HG03095 (cell line): ENCODE results near the gene ETFBKMT.
"Not testable (repeated sequence)": the region's sequence is repeated elsewhere in the genome, so short reads cannot be mapped to it uniquely, and the experiment has no call there.

Experiments used
- ATAC-seq: cut with Tn5 transposase; IDR thresholded peaks from one replicate; pipeline ENCODE4 v1.9.1; 2021; ENCODE audit warnings: moderate library complexity; ENCODE audit not compliant: unreplicated experiment

Gene ETFBKMT

GRCh38 chr12:31655208-31655607 lies 4.3 kb upstream of the ETFBKMT start:
- no peak for ATAC-seq

GRCh38 chr12:31655792-31656191 lies 3.7 kb upstream of the ETFBKMT start:
- ATAC-seq: no peak

GRCh38 chr12:31658471-31659086 lies 909 bp upstream of the ETFBKMT start:
- no peak for ATAC-seq

GRCh38 chr12:31662176-31662849 lies 2.8 kb downstream of the ETFBKMT start:
- no peak for ATAC-seq

- no peak for ATAC-seq
Measured at GRCh38 chr12:31663576-31663975, 4.1 kb downstream of the ETFBKMT start.

GRCh38 chr12:31664038-31664437 lies 4.5 kb downstream of the ETFBKMT start:
- no peak for ATAC-seq

DNA sequence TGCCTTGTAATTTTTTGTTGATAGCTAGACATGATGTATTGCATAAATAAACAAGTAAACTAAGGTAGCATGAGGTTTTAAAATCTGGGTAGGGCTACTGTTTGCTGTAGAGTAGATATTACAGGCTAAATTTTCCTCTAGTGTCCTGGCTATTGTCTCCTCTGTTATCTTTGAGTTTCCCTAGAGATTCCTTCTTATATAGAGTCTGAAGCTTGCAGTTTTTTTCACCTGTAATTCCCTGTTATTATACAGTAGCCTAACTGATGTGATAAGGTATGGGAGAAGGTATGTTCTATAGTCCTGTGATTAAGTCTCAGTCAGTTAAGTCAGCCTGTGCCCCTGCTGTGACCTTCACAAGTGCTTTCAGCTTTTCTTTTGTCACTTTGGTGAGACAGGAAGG lies 9.5 kb downstream of the ETFBKMT start:
- ATAC-seq: no peak

GRCh38 chr12:31669582-31669981 lies 10.1 kb downstream of the ETFBKMT start:
- not testable (repeated sequence) for ATAC-seq

DNA sequence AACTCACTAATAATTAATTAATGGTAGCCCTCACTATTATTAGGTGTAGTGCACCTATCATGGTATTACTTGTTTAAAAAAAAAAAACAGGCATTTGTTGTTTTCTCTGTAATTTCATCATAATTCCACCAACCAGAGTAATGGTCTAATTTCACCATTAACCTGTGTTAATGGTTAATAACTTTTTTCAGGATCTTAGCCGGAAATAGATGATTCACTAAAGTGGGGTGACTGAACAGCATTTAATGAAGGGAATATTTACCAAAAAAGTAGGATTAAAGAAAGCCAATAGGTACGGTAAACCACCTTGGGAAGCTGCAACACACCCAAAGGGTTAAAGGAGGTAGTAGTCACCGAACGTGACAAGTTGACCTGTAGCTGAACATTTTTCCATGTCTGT lies 13.0 kb downstream of the ETFBKMT start:
- ATAC-seq: no peak

DNA sequence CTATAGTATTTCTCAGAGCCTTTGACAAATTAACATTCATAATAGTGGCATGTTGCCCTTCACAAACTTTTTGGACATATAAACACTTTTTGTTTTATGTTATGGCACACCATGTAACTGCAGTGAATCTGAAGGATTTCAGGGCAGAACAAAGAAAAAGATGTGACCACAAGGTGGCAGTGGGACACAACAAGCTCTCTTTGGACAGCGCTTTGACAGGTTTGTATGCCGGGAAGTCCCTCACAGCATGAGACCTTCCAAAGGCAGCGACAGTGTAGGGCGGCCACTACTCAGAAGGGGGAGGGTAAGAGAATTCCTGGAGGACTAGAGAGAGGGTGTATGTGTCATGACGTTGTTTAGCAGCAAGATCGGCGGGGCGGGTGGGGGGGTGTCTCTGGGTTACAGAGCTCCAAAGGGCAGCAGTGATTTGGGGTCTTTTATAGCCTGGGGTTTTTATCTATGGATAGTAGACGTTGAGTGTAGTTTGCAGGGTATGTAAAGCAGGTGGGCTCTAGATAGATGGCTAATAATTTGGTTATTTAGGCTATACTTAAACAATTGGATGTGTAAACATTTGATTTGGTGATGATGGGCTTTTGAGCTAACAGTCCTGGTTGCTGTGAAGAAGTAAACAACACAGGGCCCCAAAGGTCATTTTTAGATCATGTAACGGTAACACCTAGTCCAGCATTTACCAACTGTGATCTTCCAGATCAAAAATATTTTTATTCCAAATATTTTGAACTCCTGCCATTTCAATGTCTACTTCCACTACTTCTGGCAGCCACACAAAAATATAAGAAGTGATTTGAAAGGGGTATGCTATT lies 22.9 kb downstream of the ETFBKMT start:
- ATAC-seq: peak; percentile 84

DNA sequence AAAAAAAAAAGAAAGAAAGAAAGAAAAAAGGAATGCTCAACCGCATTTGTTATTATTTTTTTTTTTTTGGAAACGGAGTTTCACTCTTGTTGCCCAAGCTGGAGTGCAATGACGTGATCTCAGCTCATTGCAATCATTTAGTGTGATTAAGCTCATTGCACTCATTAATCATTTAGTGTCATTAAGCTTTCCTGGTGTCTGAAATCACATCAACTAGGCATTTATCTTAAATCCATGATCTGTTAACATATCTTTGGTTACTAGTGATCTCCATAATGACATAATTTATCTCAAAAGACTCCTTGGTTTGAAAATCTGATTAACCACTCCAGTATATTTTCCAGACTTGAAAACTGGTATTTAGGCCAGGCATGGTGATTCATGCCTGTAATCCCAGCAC lies 26.3 kb downstream of the ETFBKMT start:
- no peak for ATAC-seq

DNA sequence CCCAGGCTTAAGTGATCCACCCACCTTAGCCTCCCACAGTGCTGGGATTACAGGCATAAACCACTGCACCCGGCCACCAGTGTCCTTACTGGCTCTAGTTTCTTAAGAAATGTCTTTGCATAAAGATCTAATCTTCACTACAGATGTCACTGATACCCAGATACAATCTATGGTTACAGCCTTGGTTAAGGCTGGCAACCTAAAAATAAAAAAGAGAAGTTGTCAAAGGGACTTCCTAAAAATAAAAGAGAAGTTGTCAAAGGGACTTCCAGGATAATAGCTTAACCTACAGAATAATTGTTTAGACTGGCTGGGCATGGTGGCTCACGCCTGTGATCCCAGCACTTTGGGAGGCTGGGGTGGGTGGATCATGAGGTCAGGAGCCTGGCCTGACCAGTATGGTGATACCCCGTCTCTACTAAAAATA lies 27.6 kb downstream of the ETFBKMT start:
- ATAC-seq: no peak

- not testable (repeated sequence) for ATAC-seq
Measured at GRCh38 chr12:31689921-31690320, 30.4 kb downstream of the ETFBKMT start.

GRCh38 chr12:31702047-31702446 lies 42.6 kb downstream of the ETFBKMT start:
- no peak for ATAC-seq

DNA sequence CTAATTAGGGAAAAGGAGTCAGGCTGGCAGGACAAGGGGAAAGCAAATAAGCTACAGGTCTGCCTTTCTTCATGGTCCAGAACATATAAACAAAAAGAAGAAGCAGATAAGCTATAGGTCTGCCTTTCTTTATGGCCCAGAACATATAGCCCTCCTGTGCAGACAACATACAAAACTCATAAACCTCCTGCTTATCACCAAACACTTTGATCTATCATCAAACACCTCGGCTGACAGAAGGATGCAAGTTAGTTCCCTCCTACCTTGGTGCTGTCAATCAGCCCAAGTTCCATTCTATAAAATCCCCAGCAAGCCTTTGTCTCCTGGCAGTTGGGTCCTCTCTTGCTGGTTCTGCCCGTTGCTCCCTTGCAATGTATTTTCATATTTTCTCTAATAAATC lies 46.1 kb downstream of the ETFBKMT start:
- ATAC-seq: no peak

DNA sequence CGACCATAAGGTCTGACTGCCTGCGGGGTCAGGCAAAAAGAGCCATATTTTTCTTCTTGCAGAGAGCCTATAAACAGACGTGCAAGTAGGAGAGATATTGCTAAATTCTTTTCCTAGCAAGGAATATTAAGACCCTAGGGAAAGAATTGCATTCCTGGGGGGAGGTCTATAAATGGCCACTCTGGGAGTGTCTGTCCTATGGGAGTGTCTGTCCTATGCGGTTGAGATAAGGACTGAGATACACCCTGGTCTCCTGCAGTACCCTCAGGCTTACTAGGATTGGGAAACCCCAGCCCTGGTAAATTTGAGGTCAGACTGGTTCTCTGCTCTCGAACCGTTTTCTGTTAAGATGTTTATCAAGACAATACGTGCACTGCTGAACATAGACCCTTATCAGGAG lies 48.6 kb downstream of the ETFBKMT start:
- ATAC-seq: not testable (repeated sequence)

DNA sequence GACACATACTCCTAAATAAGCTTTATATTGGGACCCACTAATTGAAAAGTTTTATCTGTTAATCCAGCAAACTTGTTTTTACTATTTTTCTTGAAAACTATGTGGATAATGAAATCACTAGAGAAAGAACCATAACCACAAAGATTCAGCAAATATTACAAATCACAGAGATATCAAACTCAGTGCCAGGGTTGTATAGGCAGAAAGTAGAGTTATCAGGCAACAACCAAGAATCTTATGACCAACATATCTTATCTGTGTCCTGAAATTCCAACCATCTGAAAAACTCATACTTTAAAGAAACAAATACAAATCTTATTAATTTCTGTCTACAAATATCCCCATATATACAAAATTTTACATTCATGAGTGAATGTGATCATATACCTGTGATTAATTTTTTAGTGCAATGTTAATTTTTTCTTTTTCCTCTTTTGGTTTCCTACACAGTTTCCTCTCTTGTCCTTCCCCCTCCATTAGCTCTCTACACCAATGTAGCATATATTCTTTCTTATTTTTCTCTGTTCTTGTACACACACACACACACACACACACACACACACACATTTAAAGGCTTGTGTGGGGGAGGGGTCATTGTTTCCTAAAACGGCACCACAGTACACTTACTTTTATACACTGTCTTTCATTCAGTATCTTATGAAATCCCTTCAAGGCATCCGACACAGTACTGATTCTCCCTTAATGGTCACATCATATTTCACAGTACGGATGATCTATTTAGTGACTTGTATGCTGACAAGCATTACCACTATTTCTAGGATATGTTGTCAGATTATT lies 50.7 kb downstream of the ETFBKMT start:
- no peak for ATAC-seq

DNA sequence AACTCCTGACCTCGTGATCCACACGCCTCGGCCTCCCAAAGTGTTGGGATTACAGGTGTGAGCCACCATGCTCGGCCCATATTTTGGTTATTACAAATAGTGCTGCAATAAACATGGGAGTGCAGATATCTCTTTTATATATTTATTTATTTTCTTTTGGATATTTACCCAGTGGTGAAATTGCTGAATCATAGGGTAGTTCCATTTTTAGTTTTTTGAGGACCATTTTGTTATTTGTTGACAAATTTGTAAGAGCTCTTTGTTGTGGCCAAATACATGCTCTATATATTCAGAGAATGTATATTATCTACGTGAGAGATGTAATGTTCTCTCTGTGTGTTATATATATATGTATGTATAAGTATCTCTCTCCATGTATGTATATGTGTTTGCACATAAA lies 53.4 kb downstream of the ETFBKMT start:
- ATAC-seq: no peak

DNA sequence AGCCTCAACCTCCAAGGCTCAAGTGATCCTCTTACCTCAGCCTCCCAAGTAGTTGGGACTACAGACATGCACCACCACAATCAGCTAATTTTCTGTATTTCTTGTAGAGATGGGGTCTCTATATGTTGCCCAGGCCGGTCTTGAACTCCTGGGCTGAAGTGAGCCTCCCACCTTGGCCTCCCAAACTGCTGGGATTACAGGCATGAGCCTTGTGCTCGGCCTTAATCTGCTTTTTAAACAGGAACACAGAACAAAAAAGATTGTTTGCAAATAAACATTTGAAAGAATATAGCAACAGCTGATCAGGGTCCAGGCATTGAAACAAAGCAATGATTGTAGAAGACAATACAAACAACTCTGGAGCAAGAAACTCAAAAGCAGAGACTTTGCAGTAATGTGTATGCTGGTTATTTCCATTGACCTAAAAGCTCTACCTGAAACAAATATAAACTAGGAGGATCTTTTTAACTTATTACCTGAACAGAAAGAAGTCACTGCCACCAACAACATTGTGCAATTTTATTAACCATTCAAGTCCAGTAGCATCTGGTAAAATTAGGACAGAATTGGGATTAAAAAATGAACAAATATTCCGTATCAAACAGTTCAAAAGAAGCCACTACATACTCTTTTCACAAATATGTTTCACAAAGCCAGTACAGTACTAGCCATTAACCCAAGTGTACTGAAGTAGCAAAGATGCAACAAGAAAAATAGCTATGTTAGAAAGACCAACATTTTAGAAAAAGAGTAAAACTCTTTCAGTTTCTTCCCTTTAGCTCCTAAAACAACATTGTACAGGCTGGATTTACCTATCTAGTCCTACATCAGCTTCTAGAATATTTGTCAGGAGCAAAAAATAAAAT lies 55.2 kb downstream of the ETFBKMT start:
- peak; percentile 17 for ATAC-seq

DNA sequence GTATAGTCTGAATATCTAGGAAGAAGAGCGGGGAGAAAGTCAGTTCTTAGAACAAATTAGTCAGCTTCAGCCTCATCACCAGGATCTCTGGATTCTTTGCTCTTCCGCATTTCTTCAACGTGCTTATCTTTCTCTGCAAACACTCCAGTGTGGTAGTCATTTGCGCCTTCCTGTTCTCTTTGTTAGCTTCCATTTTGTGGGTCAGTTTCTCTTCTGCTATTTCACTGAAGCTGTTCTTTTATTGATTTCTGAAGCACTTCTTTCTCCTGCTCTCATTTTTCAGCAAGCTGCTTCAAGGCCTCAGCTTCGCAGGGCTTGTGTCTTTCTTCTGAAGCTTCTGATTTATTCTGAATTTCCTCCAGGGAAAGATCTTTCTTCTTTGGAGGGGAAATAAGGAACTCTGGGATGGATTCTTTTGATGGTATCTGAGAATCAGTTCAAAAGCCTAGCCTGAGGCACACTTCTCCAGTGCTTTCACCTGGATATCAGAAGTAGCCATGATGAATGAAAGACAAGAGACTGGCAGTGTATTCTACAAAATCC lies 55.9 kb downstream of the ETFBKMT start:
- ATAC-seq: peak; percentile 86
